Upper lobe of left lung (tissue), 4 donors: ENCODE measurements around the gene THAP4.

Source experiments
- CTCF ChIP-seq, 6 experiments: fragments of 450-650 bp in 4 of 6; fragments of 200-600 bp in 2 of 6; sonication (generic) in 2 of 6; IDR thresholded peaks; one replicate each; pipeline ENCODE4 v1.5.1; 2016 to 2019; ENCODE audit warnings: antibody characterized with exemption in 6 of 6
- POLR2AphosphoS5 ChIP-seq, 2 donors: sonication (generic); formaldehyde crosslinking; IDR thresholded peaks; one replicate each; pipeline ENCODE4 v1.5.1; 2017; ENCODE audit warnings: antibody characterized with exemption in 2 of 2

GRCh38 chr2:241558532-241559322 lies 78.2 kb downstream of the THAP4 start, which contains the start of gene BOK:
- TF ChIP-seq CTCF (IDR thresholded peaks at IDR 0.05) (peak in 1 of 6 experiments; percentile 9), POLR2AphosphoS5 (IDR thresholded peaks at IDR 0.05) (no peak)
